NCI-H1417 (cell line): ENCODE results near the gene LRRK1.

Experiments
- DNase-seq, 3 experiments: peaks; one replicate each; lab custom pipeline; 2025; lab: John Stamatoyannopoulos, UW

The LRRK1 gene

GRCh38 chr15:100909989-100910955 is 8.9 kb upstream of the LRRK1 start:
- peak in 2 of 3 experiments; percentile 12 to 17 for DNase-seq

GRCh38 chr15:100911086-100911485 is 8.1 kb upstream of the LRRK1 start:
- DNase-seq, result no peak

GRCh38 chr15:100913961-100914360 is 5.2 kb upstream of the LRRK1 start:
- DNase-seq, result no peak

GRCh38 chr15:100914876-100915275 is 4.3 kb upstream of the LRRK1 start:
- no peak for DNase-seq

- DNase-seq, result peak; percentile 79 to 93 (median 84)
Observed at GRCh38 chr15:100918034-100918689, 995 bp upstream of the LRRK1 start.

- DNase-seq, result peak in 2 of 3 experiments; percentile 55 to 59
Observed at GRCh38 chr15:100919481-100920405, 586 bp downstream of the LRRK1 start.

GRCh38 chr15:100920516-100921135 is 1.5 kb downstream of the LRRK1 start:
- DNase-seq, result no peak

GRCh38 chr15:100922192-100923040 is 3.3 kb downstream of the LRRK1 start:
- no peak for DNase-seq

GRCh38 chr15:100923076-100923475 is 3.9 kb downstream of the LRRK1 start:
- no peak for DNase-seq

- no peak for DNase-seq
Observed at GRCh38 chr15:100923902-100924301, 4.7 kb downstream of the LRRK1 start.

- DNase-seq, result no peak
Observed at GRCh38 chr15:100924436-100924835, 5.3 kb downstream of the LRRK1 start.

- no peak for DNase-seq
Observed at GRCh38 chr15:100925480-100925879, 6.3 kb downstream of the LRRK1 start.

GRCh38 chr15:100926258-100926657 is 7.1 kb downstream of the LRRK1 start:
- no peak for DNase-seq

- DNase-seq, result no peak
Observed at GRCh38 chr15:100926971-100927756, 8.0 kb downstream of the LRRK1 start.

GRCh38 chr15:100928632-100929280 is 9.6 kb downstream of the LRRK1 start:
- peak in 2 of 3 experiments; percentile 65 to 86 for DNase-seq

- peak; percentile 52 to 79 (median 62) for DNase-seq
Observed at GRCh38 chr15:100929641-100930042, 10.5 kb downstream of the LRRK1 start.

- DNase-seq, result no peak
Observed at GRCh38 chr15:100930306-100930848, 11.2 kb downstream of the LRRK1 start.

GRCh38 chr15:100931143-100931890 is 12.2 kb downstream of the LRRK1 start:
- DNase-seq, result no peak
